HG02938 (cell line): Measurements from ENCODE around the gene CCNA2.

Experiments used
- ATAC-seq: cut with Tn5 transposase; IDR thresholded peaks from one replicate; pipeline ENCODE4 v1.9.1; 2021; ENCODE audit warnings: mild to moderate bottlenecking, moderate library complexity; ENCODE audit not compliant: unreplicated experiment

Gene CCNA2

GRCh38 chr4:121777625-121778024, 46.1 kb downstream of the CCNA2 start:
- no peak for ATAC-seq

- ATAC-seq, result no peak
These were observed 46.9 kb downstream of the CCNA2 start for GRCh38 chr4:121776610-121777401.

GRCh38 chr4:121773883-121774282, 49.8 kb downstream of the CCNA2 start:
- no peak for ATAC-seq

- ATAC-seq, result no peak
These were observed 51.8 kb downstream of the CCNA2 start for GRCh38 chr4:121771869-121772268.

GRCh38 chr4:121769341-121769740, 54.3 kb downstream of the CCNA2 start:
- no peak for ATAC-seq

GRCh38 chr4:121767166-121767565, 56.5 kb downstream of the CCNA2 start:
- ATAC-seq, result no peak
